A673 (cell line): Measurements from ENCODE around the gene DMRTC2. TPM values are rescaled to one million over a fixed set of nuclear protein-coding genes. Genes with fewer than 3 reads are reported as not detected.

Source experiments
- BruUV-seq: library from RNA; stranded (reverse); fragments of 400-500 nt; replicated peaks from 2 replicates; lab custom pipeline; 2021; lab: Mats Ljungman, UMichigan
- CTCF ChIA-PET: fragments of 300-600 bp; sonication (Branson Sonifier 250); formaldehyde crosslinking; loops from one replicate; lab custom pipeline; 2022; ENCODE audit warnings: antibody characterized with exemption; lab: Charles Lee
- POLR2A ChIA-PET: fragments of 300-600 bp; sonication (Branson Sonifier 250); formaldehyde crosslinking; loops from one replicate; lab custom pipeline; 2022; ENCODE audit warnings: antibody characterized with exemption; ENCODE audit not compliant: low non-redundant PET; lab: Charles Lee
- DNase-seq: peaks from one replicate; pipeline ENCODE4 v3.0.0-alpha.2; 2015; ENCODE audit warnings: low spot score
- H3K27ac ChIP-seq: fragments of 200-600 bp; sonication (generic); 2 replicates; pipeline ENCODE4 v1.5.1; 2016; ENCODE audit warnings: mixed run types, low read depth, mild to moderate bottlenecking, mixed read lengths, antibody characterized with exemption, low read length; ENCODE audit not compliant: poor library complexity, severe bottlenecking
- H3K27me3 ChIP-seq: fragments of 200-600 bp; sonication (generic); replicated peaks from 2 replicates; pipeline ENCODE4 v1.6.1; 2017; ENCODE audit warnings: mixed run types, low read depth, mild to moderate bottlenecking, mixed read lengths, antibody characterized with exemption, low read length; ENCODE audit not compliant: insufficient read depth, poor library complexity
- H3K36me3 ChIP-seq: fragments of 200-600 bp; sonication (generic); 2 replicates; pipeline ENCODE4 v1.6.1; 2016; ENCODE audit warnings: mixed run types, mild to moderate bottlenecking, mixed read lengths, antibody characterized with exemption, low read length; ENCODE audit not compliant: insufficient read depth, poor library complexity, severe bottlenecking
- H3K4me1 ChIP-seq: fragments of 200-600 bp; sonication (generic); 2 replicates; pipeline ENCODE4 v1.6.1; 2017; ENCODE audit warnings: mixed run types, mild to moderate bottlenecking, mixed read lengths, antibody characterized with exemption, low read length; ENCODE audit not compliant: insufficient read depth, poor library complexity, severe bottlenecking
- H3K4me3 ChIP-seq: fragments of 200-600 bp; sonication (generic); 2 replicates; pipeline ENCODE4 v1.5.1; 2016; ENCODE audit warnings: low read depth, mixed run types, mild to moderate bottlenecking, mixed read lengths, low read length; ENCODE audit not compliant: poor library complexity, severe bottlenecking
- H3K9me3 ChIP-seq: fragments of 200-600 bp; sonication (generic); 2 replicates; pipeline ENCODE4 v1.6.1; 2016; ENCODE audit warnings: mixed run types, low read depth, mild to moderate bottlenecking, mixed read lengths, antibody characterized with exemption, low read length; ENCODE audit not compliant: poor library complexity, severe bottlenecking
- EZH2 ChIP-seq: fragments of 200-600 bp; sonication (generic); IDR thresholded peaks from 2 replicates; pipeline ENCODE4 v1.6.1; 2017; ENCODE audit warnings: borderline replicate concordance, low read depth, mild to moderate bottlenecking, mixed read lengths, antibody characterized with exemption, low read length; ENCODE audit not compliant: poor library complexity, severe bottlenecking
- intact Hi-C: fragments of 100-400 bp; cut with micrococcal nuclease; formaldehyde crosslinking; loops from one replicate; pipeline ENCODE4 v1.10.0; 2022; ENCODE audit not compliant: unreplicated experiment
- total RNA-seq: library from RNA; stranded (reverse); gene quantifications from 2 replicates; pipeline ENCODE4 v1.2.3, GENCODE V29; 2021
- TF ChIP-seq, protein P1 (sequence below): fragments of 300-800, 200-600 bp; sonication (generic); conservative IDR thresholded peaks from 2 replicates; pipeline ENCODE4 v1.5.1; 2017; ENCODE audit warnings: low read depth, mild to moderate bottlenecking, antibody characterized with exemption, low read length, moderate library complexity, mixed read lengths

DMRTC2 gene
- total RNA-seq, 1 experiment from 2014 or later = not detected

DNA sequence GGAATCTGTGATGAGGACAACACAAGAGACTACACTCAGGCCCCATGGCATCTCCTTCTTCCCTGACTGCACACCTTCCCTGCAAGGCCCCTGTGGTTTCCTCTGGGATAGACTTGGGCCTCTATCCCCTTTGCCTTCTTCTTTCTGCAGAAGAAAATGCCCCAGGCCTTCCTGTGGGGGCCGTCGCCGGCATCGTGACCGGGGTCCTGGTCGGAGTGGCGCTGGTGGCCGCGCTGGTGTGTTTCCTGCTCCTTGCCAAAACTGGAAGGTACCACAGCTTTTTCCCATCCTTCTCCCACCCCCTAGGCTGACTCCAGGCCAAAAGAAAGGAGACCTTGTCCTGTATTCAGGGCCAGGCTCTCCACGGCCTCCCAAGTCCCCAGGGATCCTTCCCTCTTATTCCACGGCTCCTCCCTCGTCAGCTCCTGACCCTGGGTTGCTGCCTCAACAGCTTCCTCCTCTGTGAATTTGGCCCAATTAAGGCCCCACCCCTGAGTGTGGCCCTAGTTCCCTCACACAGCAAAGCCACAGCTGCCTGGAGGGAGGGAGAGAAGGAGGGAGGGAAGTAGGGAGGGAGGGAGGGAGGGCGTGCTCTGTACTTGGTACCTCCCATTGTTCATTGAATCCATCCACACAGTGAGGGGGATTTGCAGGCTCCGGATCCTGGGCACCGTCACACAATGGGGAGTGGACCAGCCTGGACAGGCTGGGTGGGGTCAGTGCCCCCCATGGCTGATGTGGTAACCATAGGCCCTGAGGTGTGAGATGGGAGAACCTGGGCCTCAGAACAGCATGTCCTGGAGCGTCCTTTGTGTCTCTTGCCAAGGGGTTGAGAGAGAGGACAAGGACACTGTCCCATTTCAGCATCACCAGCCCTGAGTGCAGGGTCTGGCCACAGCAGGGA is 35.9 kb upstream of the DMRTC2 start:
- no peaks in the 10 kb centered on the region for H3K9me3 ChIP-seq
- intact Hi-C loops = no loop called here
- BruUV-seq = no TSS peak

GRCh38 chr19:41810301-41810700 is 34.5 kb upstream of the DMRTC2 start:
- Histone ChIP-seq H3K27me3 (no peaks in the 10 kb centered on the region), H3K9me3 (no peaks in the 10 kb centered on the region), H3K27ac (no peak overlapping the region), H3K4me3 (no peak overlapping the region), H3K36me3 (no peaks in the 10 kb centered on the region), H3K4me1 (no peaks in the 10 kb centered on the region)
- no peak for DNase-seq
- intact Hi-C loops = no loop called here
- POLR2A ChIA-PET = no interaction called here
- no peak for TF ChIP-seq EZH2
- TF ChIP-seq, protein P1, sequence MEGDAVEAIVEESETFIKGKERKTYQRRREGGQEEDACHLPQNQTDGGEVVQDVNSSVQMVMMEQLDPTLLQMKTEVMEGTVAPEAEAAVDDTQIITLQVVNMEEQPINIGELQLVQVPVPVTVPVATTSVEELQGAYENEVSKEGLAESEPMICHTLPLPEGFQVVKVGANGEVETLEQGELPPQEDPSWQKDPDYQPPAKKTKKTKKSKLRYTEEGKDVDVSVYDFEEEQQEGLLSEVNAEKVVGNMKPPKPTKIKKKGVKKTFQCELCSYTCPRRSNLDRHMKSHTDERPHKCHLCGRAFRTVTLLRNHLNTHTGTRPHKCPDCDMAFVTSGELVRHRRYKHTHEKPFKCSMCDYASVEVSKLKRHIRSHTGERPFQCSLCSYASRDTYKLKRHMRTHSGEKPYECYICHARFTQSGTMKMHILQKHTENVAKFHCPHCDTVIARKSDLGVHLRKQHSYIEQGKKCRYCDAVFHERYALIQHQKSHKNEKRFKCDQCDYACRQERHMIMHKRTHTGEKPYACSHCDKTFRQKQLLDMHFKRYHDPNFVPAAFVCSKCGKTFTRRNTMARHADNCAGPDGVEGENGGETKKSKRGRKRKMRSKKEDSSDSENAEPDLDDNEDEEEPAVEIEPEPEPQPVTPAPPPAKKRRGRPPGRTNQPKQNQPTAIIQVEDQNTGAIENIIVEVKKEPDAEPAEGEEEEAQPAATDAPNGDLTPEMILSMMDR = no peak
- CTCF ChIA-PET = no interaction called here
- no TSS peak for BruUV-seq

More for the DNA sequence above, 35.9 kb upstream of the DMRTC2 start:
- H3K27me3 ChIP-seq = no peaks in the 10 kb centered on the region
- H3K27ac ChIP-seq = no peak overlapping the region
- H3K36me3 ChIP-seq = no peaks in the 10 kb centered on the region
- ChIA-PET POLR2A (no interaction called here), CTCF (no interaction called here)
- H3K4me3 ChIP-seq = no peak overlapping the region
- TF ChIP-seq EZH2 = no peak
- TF ChIP-seq, protein P1 = no peak
- no peaks in the 10 kb centered on the region for H3K4me1 ChIP-seq
- DNase-seq = no peak

- no peak for TF ChIP-seq EZH2
- TF ChIP-seq, protein P1 = no peak
- BruUV-seq = no TSS peak
- Histone ChIP-seq H3K4me1 (no peaks in the 10 kb centered on the region), H3K9me3 (no peaks in the 10 kb centered on the region), H3K36me3 (no peaks in the 10 kb centered on the region), H3K27ac (no peak overlapping the region), H3K4me3 (no peak overlapping the region), H3K27me3 (no peaks in the 10 kb centered on the region)
- POLR2A ChIA-PET = no interaction called here
- DNase-seq = no peak
- intact Hi-C loops = no loop called here
- CTCF ChIA-PET = no interaction called here
Measured at GRCh38 chr19:41811036-41811435, 33.8 kb upstream of the DMRTC2 start.
